ENCODE measurements around the gene CYSRT1. TPM values are rescaled to one million over a fixed set of nuclear protein-coding genes. Genes with fewer than 3 reads are reported as not detected.
A peak's percentile ranks its signal among the peaks of the same experiment; 100 is the strongest.

CYSRT1 gene
- total RNA-seq, 1 donor from 2014 or later = 1.3 TPM

- Mint-ChIP-seq H3K27me3 (ENCODE audit: low read depth, unreplicated experiment) (no peaks in the 10 kb centered on the region), H3K4me3 (ENCODE audit: unreplicated experiment) (peak overlapping the region; percentile 27), H3K9me3 (ENCODE audit: unreplicated experiment) (no peaks in the 10 kb centered on the region), H3K27ac (ENCODE audit: unreplicated experiment) (no peak overlapping the region), H3K4me1 (ENCODE audit: low read depth, unreplicated experiment) (peaks cover 1% of the 10 kb centered on the region), H3K36me3 (ENCODE audit: low read depth, unreplicated experiment) (no peaks in the 10 kb centered on the region)
- Histone ChIP-seq H3K4me2 (ENCODE audit: low read length) (no peak overlapping the region), H3K9me3 (ENCODE audit: insufficient read depth, low read depth, low read length) (no peaks in the 10 kb centered on the region), H3K9ac (ENCODE audit: low read length) (no peak overlapping the region), H2AFZ (ENCODE audit: low read depth, low read length) (no peak overlapping the region), H4K20me1 (ENCODE audit: insufficient read depth, low read length) (peaks cover 24% of the 10 kb centered on the region), H3K4me1 (ENCODE audit: insufficient read depth, low read length) (peaks cover 7% of the 10 kb centered on the region), H3K4me3 (ENCODE audit: insufficient read depth, low read depth, low read length) (no peak overlapping the region), H3K27ac (ENCODE audit: low read depth, low read length) (no peak overlapping the region), H3K79me2 (ENCODE audit: insufficient read depth, low read length) (peaks cover 21% of the 10 kb centered on the region), H3K36me3 (ENCODE audit: insufficient read depth, low read length) (no peaks in the 10 kb centered on the region), H3K27me3 (ENCODE audit: insufficient read depth, low read length) (no peaks in the 10 kb centered on the region)
- DNase-seq (ENCODE audit: low read depth) (no peak), FAIRE-seq (no peak)
- TF ChIP-seq EZH2 (IDR thresholded peaks at IDR 0.05; ENCODE audit: insufficient read depth, low read length) (no peak), CTCF (IDR thresholded peaks at IDR 0.05; ENCODE audit: insufficient read depth, low read depth, low read length) (no peak)
These were observed 10.7 kb downstream of the CYSRT1 start for GRCh38 chr9:137235424-137236237.

GRCh38 chr9:137236238-137236935 is 11.4 kb downstream of the CYSRT1 start:
- TF ChIP-seq EZH2 (IDR thresholded peaks at IDR 0.05; ENCODE audit: insufficient read depth, low read length) (no peak), CTCF (IDR thresholded peaks at IDR 0.05; ENCODE audit: insufficient read depth, low read depth, low read length) (peak; percentile 71)
- Mint-ChIP-seq H3K27me3 (ENCODE audit: low read depth, unreplicated experiment) (no peaks in the 10 kb centered on the region), H3K9me3 (ENCODE audit: unreplicated experiment) (no peaks in the 10 kb centered on the region), H3K4me3 (ENCODE audit: unreplicated experiment) (no peak overlapping the region), H3K4me1 (ENCODE audit: low read depth, unreplicated experiment) (peaks cover 1% of the 10 kb centered on the region), H3K27ac (ENCODE audit: unreplicated experiment) (no peak overlapping the region), H3K36me3 (ENCODE audit: low read depth, unreplicated experiment) (no peaks in the 10 kb centered on the region)
- no peak overlapping the region for H3K9ac ChIP-seq (ENCODE audit: low read length)
- H2AFZ ChIP-seq (ENCODE audit: low read depth, low read length) = no peak overlapping the region
- H3K36me3 ChIP-seq (ENCODE audit: insufficient read depth, low read length) = no peaks in the 10 kb centered on the region
- no peak overlapping the region for H3K4me3 ChIP-seq (ENCODE audit: insufficient read depth, low read depth, low read length)
- H3K27ac ChIP-seq (ENCODE audit: low read depth, low read length) = no peak overlapping the region
- DNase-seq (ENCODE audit: low read depth) (peak; percentile 25), FAIRE-seq (no peak)
- H4K20me1 ChIP-seq (ENCODE audit: insufficient read depth, low read length) = peaks cover 24% of the 10 kb centered on the region
- H3K9me3 ChIP-seq (ENCODE audit: insufficient read depth, low read depth, low read length) = no peaks in the 10 kb centered on the region
- peaks cover 21% of the 10 kb centered on the region for H3K79me2 ChIP-seq (ENCODE audit: insufficient read depth, low read length)
- H3K4me2 ChIP-seq (ENCODE audit: low read length) = peak overlapping the region; percentile 54
- peaks cover 7% of the 10 kb centered on the region for H3K4me1 ChIP-seq (ENCODE audit: insufficient read depth, low read length)
- no peaks in the 10 kb centered on the region for H3K27me3 ChIP-seq (ENCODE audit: insufficient read depth, low read length)
